Activated B cell treated with CpG ODN at 0.5 μM for 24 hours (primary cell): ENCODE measurements around the gene STX17. TPM values are rescaled to one million over a fixed set of nuclear protein-coding genes. Genes with fewer than 3 reads are reported as not detected.

Experiments used
- total RNA-seq: library from RNA; stranded (reverse); gene quantifications from 2 replicates; pipeline ENCODE4 v1.2.3, GENCODE V29; 2022

STX17 gene
- total RNA-seq, 1 donor from 2014 or later, result 39.2 TPM

Other genes with a start within 250 kb of the STX17 start
- 20.7 and 21.5 TPM in 2 replicates for gene NR4A3, start 84.8 kb upstream of the STX17 start, total RNA-seq
- gene ERP44, start 192.3 kb downstream of the STX17 start, total RNA-seq, result 14.8 and 16.5 TPM in 2 replicates
- 26.7 and 34.0 TPM in 2 replicates for gene INVS, start 192.6 kb downstream of the STX17 start, total RNA-seq